Hepatocyte (in vitro differentiated cells): Measurements from ENCODE around the gene SIX4. TPM values are rescaled to one million over a fixed set of nuclear protein-coding genes. Genes with fewer than 3 reads are reported as not detected.

Experiments used
- DNase-seq: peaks from one replicate; pipeline ENCODE4 v3.0.0-alpha.2; 2016; ENCODE audit warnings: low spot score
- H2AFZ ChIP-seq: fragments of 200-600 bp; sonication (generic); 2 replicates; pipeline ENCODE4 v1.6.0; 2016; ENCODE audit warnings: antibody characterized with exemption, mild to moderate bottlenecking
- H3K27ac ChIP-seq: fragments of 200-600 bp; sonication (generic); 2 replicates; pipeline ENCODE4 v1.5.1; 2016; ENCODE audit warnings: mild to moderate bottlenecking
- H3K27me3 ChIP-seq: fragments of 200-600 bp; sonication (generic); 2 replicates; pipeline ENCODE4 v1.6.1; 2016
- H3K36me3 ChIP-seq: fragments of 200-600 bp; sonication (generic); replicated peaks from 2 replicates; pipeline ENCODE4 v1.5.1; 2016; ENCODE audit warnings: low read depth; ENCODE audit not compliant: insufficient read depth
- H3K4me1 ChIP-seq: fragments of 200-600 bp; sonication (generic); 2 replicates; pipeline ENCODE4 v1.5.1; 2016; ENCODE audit warnings: mild to moderate bottlenecking, moderate library complexity; ENCODE audit not compliant: insufficient read depth
- H3K4me2 ChIP-seq: fragments of 200-600 bp; sonication (generic); 2 replicates; pipeline ENCODE4 v1.6.0; 2016
- H3K4me3 ChIP-seq: fragments of 200-600 bp; sonication (generic); 2 replicates; pipeline ENCODE4 v1.5.1; 2016; ENCODE audit warnings: mild to moderate bottlenecking
- H3K79me2 ChIP-seq: fragments of 200-600 bp; sonication (generic); 2 replicates; pipeline ENCODE4 v1.6.0; 2017; ENCODE audit warnings: mild to moderate bottlenecking
- H3K9me2 ChIP-seq: fragments of 200-600 bp; sonication (generic); replicated peaks from 2 replicates; pipeline ENCODE4 v1.6.0; 2017; ENCODE audit warnings: mild to moderate bottlenecking; ENCODE audit not compliant: insufficient read depth
- H3K9me3 ChIP-seq: fragments of 200-600 bp; sonication (generic); 2 replicates; pipeline ENCODE4 v1.5.1; 2016; ENCODE audit warnings: low read depth, mild to moderate bottlenecking
- H4K20me1 ChIP-seq: fragments of 200-600 bp; sonication (generic); 2 replicates; pipeline ENCODE4 v1.6.0; 2016; ENCODE audit warnings: mild to moderate bottlenecking; ENCODE audit not compliant: insufficient read depth, poor library complexity, severe bottlenecking
- CTCF ChIP-seq: fragments of 200-600 bp; sonication (generic); IDR thresholded peaks from 2 replicates; pipeline ENCODE4 v1.5.1; 2016; ENCODE audit warnings: antibody characterized with exemption, mild to moderate bottlenecking; ENCODE audit not compliant: poor library complexity
- EZH2 ChIP-seq: fragments of 200-600 bp; sonication (generic); IDR thresholded peaks from 2 replicates; pipeline ENCODE4 v1.6.1; 2016; ENCODE audit warnings: antibody characterized with exemption, mild to moderate bottlenecking, borderline replicate concordance
- EZH2phosphoT487 ChIP-seq: fragments of 200-600 bp; sonication (generic); IDR thresholded peaks from one replicate; pipeline ENCODE4 v1.6.1; 2018; ENCODE audit warnings: antibody characterized with exemption, mild to moderate bottlenecking, low read depth, moderate library complexity; ENCODE audit not compliant: unreplicated experiment, severe bottlenecking
- WGBS: methylation state at CpG from one replicate; pipeline ENCODE4 v1.1.6; 2016; ENCODE audit warnings: low lambda C conversion rate; ENCODE audit errors: missing lambda C conversion rate; 5-methylcytosine and 5-hydroxymethylcytosine counted together
- polyA plus RNA-seq: library from polyadenylated mRNA; unstranded; fragments of >200 nt; fragmentation: Nextera tagmentation; extraction: Ambion mirVana; gene quantifications from 2 replicates; pipeline ENCODE4 v1.2.1, GENCODE V29; 2016
- total RNA-seq: library from RNA; depleted of rRNA; stranded (reverse); fragments of >200 nt; gene quantifications from 2 replicates; pipeline ENCODE4 v1.2.3, GENCODE V29; 2014

SIX4 gene
- total and polyA plus RNA-seq, 2 experiments from 2014 or later: 1.1 to 7.0 TPM

GRCh38 chr14:60753264-60754119 lies 29.3 kb upstream of the SIX4 start:
- Histone ChIP-seq H3K4me3 (no peak overlapping the region), H3K9me2 (no peaks in the 10 kb centered on the region), H3K27me3 (no peaks in the 10 kb centered on the region), H3K27ac (no peak overlapping the region), H3K9me3 (no peaks in the 10 kb centered on the region), H3K4me1 (no peaks in the 10 kb centered on the region), H4K20me1 (peaks cover 4% of the 10 kb centered on the region), H3K4me2 (no peak overlapping the region), H3K79me2 (peaks cover 89% of the 10 kb centered on the region), H3K36me3 (no peaks in the 10 kb centered on the region), H2AFZ (no peak overlapping the region)
- no peak for TF ChIP-seq EZH2phosphoT487
- no peak for TF ChIP-seq EZH2
- no peak for TF ChIP-seq CTCF
- 93% methylated on average over 7 of the region's 7 CpGs for WGBS
- DNase-seq: no peak

DNA sequence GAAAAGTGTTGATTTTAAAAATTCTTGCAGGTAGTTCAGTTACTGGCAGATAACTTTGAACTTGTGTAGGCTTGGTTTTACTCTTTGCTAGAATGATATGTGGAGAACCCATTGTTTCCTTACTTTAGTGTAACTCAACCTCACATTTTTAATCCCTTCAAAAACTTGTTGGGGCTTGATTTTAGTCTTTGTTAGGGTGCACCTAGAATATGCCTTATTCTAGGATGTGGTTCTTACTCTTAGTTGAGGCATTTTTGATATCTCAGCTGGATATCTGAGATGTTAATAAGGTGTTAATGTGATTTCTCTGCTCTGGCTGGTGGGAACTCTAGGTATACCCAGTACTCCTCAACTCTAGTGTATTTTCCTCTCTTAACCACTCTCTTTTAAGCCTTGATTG lies 20.4 kb upstream of the SIX4 start:
- H3K36me3 ChIP-seq: no peaks in the 10 kb centered on the region
- no peak overlapping the region for H2AFZ ChIP-seq
- no peak overlapping the region for H3K4me3 ChIP-seq
- H3K4me2 ChIP-seq: no peak overlapping the region
- no peaks in the 10 kb centered on the region for H3K9me3 ChIP-seq
- no peaks in the 10 kb centered on the region for H3K9me2 ChIP-seq
- no peak overlapping the region for H3K27ac ChIP-seq
- TF ChIP-seq EZH2 (no peak), EZH2phosphoT487 (no peak), CTCF (no peak)
- H4K20me1 ChIP-seq: peaks cover 6% of the 10 kb centered on the region
- peaks cover 94% of the 10 kb centered on the region for H3K79me2 ChIP-seq
- DNase-seq: no peak
- H3K27me3 ChIP-seq: no peaks in the 10 kb centered on the region
- H3K4me1 ChIP-seq: no peaks in the 10 kb centered on the region

GRCh38 chr14:60738843-60739508 lies 14.8 kb upstream of the SIX4 start:
- DNase-seq: no peak
- WGBS: 92% methylated on average over 4 of the region's 4 CpGs
- Histone ChIP-seq H3K27ac (no peak overlapping the region), H3K36me3 (no peaks in the 10 kb centered on the region), H3K9me3 (no peaks in the 10 kb centered on the region), H2AFZ (no peak overlapping the region), H3K4me2 (no peak overlapping the region), H3K9me2 (no peaks in the 10 kb centered on the region), H3K4me3 (no peak overlapping the region), H4K20me1 (peaks cover 16% of the 10 kb centered on the region), H3K27me3 (no peaks in the 10 kb centered on the region), H3K79me2 (peaks cover 93% of the 10 kb centered on the region), H3K4me1 (peaks cover 12% of the 10 kb centered on the region)
- no peak for TF ChIP-seq CTCF
- no peak for TF ChIP-seq EZH2
- TF ChIP-seq EZH2phosphoT487: no peak
